BE2C (cell line): ENCODE results near the gene TRIP4.

Experiments used
- DNase-seq: peaks from one replicate; pipeline ENCODE4 v3.0.0-alpha.2; 2020
- H3K27me3 ChIP-seq: fragments of 250-450 bp; sonication (Bioruptor Pico); 2 replicates; pipeline ENCODE4 v1.5.1; 2020; ENCODE audit warnings: mild to moderate bottlenecking
- H3K36me3 ChIP-seq: fragments of 250-450 bp; sonication (Bioruptor Pico); 2 replicates; pipeline ENCODE4 v1.5.1; 2020; ENCODE audit warnings: mild to moderate bottlenecking
- H3K4me1 ChIP-seq: fragments of 250-450 bp; sonication (Bioruptor Pico); 2 replicates; pipeline ENCODE4 v1.5.1; 2020
- H3K4me3 ChIP-seq: 2 replicates; pipeline ENCODE4 v1.5.1; 2011; ENCODE audit warnings: low read depth, low read length
- H3K9me3 ChIP-seq: fragments of 250-450 bp; sonication (Bioruptor Pico); 2 replicates; pipeline ENCODE4 v1.5.1; 2020
- CTCF ChIP-seq: IDR thresholded peaks from 2 replicates; pipeline ENCODE4 v1.5.1; 2012; ENCODE audit warnings: mild to moderate bottlenecking, low read depth, low read length

Gene TRIP4

GRCh38 chr15:64425221-64425620 is 37.6 kb downstream of the TRIP4 start:
- no peaks in the 10 kb centered on the region for H3K27me3 ChIP-seq
- TF ChIP-seq CTCF, result no peak
- no peak for DNase-seq
- no peaks in the 10 kb centered on the region for H3K4me1 ChIP-seq
- H3K9me3 ChIP-seq, result no peaks in the 10 kb centered on the region
- H3K4me3 ChIP-seq, result no peak overlapping the region
- H3K36me3 ChIP-seq, result peaks cover 4% of the 10 kb centered on the region

GRCh38 chr15:64426845-64427465 is 39.3 kb downstream of the TRIP4 start:
- Histone ChIP-seq H3K27me3 (no peaks in the 10 kb centered on the region), H3K9me3 (no peaks in the 10 kb centered on the region), H3K4me3 (no peak overlapping the region), H3K36me3 (peaks cover 4% of the 10 kb centered on the region), H3K4me1 (no peaks in the 10 kb centered on the region)
- no peak for TF ChIP-seq CTCF
- no peak for DNase-seq

GRCh38 chr15:64429448-64429847 is 41.8 kb downstream of the TRIP4 start:
- Histone ChIP-seq H3K36me3 (peaks cover 4% of the 10 kb centered on the region), H3K4me3 (no peak overlapping the region), H3K27me3 (no peaks in the 10 kb centered on the region), H3K4me1 (no peaks in the 10 kb centered on the region), H3K9me3 (no peaks in the 10 kb centered on the region)
- TF ChIP-seq CTCF, result no peak
- no peak for DNase-seq

GRCh38 chr15:64430000-64430735 is 42.5 kb downstream of the TRIP4 start:
- Histone ChIP-seq H3K36me3 (peaks cover 4% of the 10 kb centered on the region), H3K9me3 (no peaks in the 10 kb centered on the region), H3K4me3 (no peak overlapping the region), H3K27me3 (no peaks in the 10 kb centered on the region), H3K4me1 (no peaks in the 10 kb centered on the region)
- no peak for TF ChIP-seq CTCF
- DNase-seq, result no peak

- Histone ChIP-seq H3K4me1 (no peaks in the 10 kb centered on the region), H3K9me3 (no peaks in the 10 kb centered on the region), H3K4me3 (no peak overlapping the region), H3K36me3 (no peaks in the 10 kb centered on the region), H3K27me3 (no peaks in the 10 kb centered on the region)
- TF ChIP-seq CTCF, result no peak
- no peak for DNase-seq
Observed at GRCh38 chr15:64437982-64438381, 50.3 kb downstream of the TRIP4 start.
